ENCODE measurements around the gene SRC. TPM values are rescaled to one million over a fixed set of nuclear protein-coding genes. Genes with fewer than 3 reads are reported as not detected.
A peak's percentile ranks its signal among the peaks of the same experiment; 100 is the strongest.

SRC gene
- total RNA-seq, 1 donor from 2014 or later, result 128 TPM

- no peaks in the 10 kb centered on the region for H3K9me3 Mint-ChIP-seq (ENCODE audit: low read depth)
- H3K4me1 Mint-ChIP-seq (ENCODE audit: low read depth), result peaks cover 4% of the 10 kb centered on the region
- no peak for TF ChIP-seq CTCF (IDR thresholded peaks at IDR 0.05; ENCODE audit: unreplicated experiment)
- H3K4me3 Mint-ChIP-seq (ENCODE audit: low read depth), result no peak overlapping the region
- H3K27ac Mint-ChIP-seq, result no peak overlapping the region
- no peaks in the 10 kb centered on the region for H3K27me3 Mint-ChIP-seq
- peaks cover 14% of the 10 kb centered on the region for H3K36me3 Mint-ChIP-seq (ENCODE audit: insufficient read depth)
- no peak for DNase-seq (ENCODE audit: low spot score, unreplicated experiment)
Observed at GRCh38 chr20:37389844-37390275, 43.9 kb downstream of the SRC start.

GRCh38 chr20:37390503-37390890 is 44.6 kb downstream of the SRC start:
- Mint-ChIP-seq H3K27ac (no peak overlapping the region), H3K4me1 (ENCODE audit: low read depth) (peaks cover 4% of the 10 kb centered on the region), H3K9me3 (ENCODE audit: low read depth) (no peaks in the 10 kb centered on the region), H3K36me3 (ENCODE audit: insufficient read depth) (peaks cover 11% of the 10 kb centered on the region), H3K27me3 (no peaks in the 10 kb centered on the region), H3K4me3 (ENCODE audit: low read depth) (no peak overlapping the region)
- no peak for DNase-seq (ENCODE audit: low spot score, unreplicated experiment)
- no peak for TF ChIP-seq CTCF (IDR thresholded peaks at IDR 0.05; ENCODE audit: unreplicated experiment)

GRCh38 chr20:37390891-37391525 is 45.1 kb downstream of the SRC start:
- no peaks in the 10 kb centered on the region for H3K9me3 Mint-ChIP-seq (ENCODE audit: low read depth)
- TF ChIP-seq CTCF (IDR thresholded peaks at IDR 0.05; ENCODE audit: unreplicated experiment), result no peak
- H3K27me3 Mint-ChIP-seq, result no peaks in the 10 kb centered on the region
- peak overlapping the region; percentile 49 for H3K27ac Mint-ChIP-seq
- H3K4me3 Mint-ChIP-seq (ENCODE audit: low read depth), result no peak overlapping the region
- H3K36me3 Mint-ChIP-seq (ENCODE audit: insufficient read depth), result peaks cover 11% of the 10 kb centered on the region
- no peak for DNase-seq (ENCODE audit: low spot score, unreplicated experiment)
- H3K4me1 Mint-ChIP-seq (ENCODE audit: low read depth), result peaks cover 5% of the 10 kb centered on the region

GRCh38 chr20:37392441-37393195 is 46.7 kb downstream of the SRC start:
- Mint-ChIP-seq H3K27me3 (no peaks in the 10 kb centered on the region), H3K36me3 (ENCODE audit: insufficient read depth) (peaks cover 6% of the 10 kb centered on the region), H3K27ac (peak overlapping the region; percentile 62), H3K9me3 (ENCODE audit: low read depth) (no peaks in the 10 kb centered on the region), H3K4me3 (ENCODE audit: low read depth) (no peak overlapping the region), H3K4me1 (ENCODE audit: low read depth) (peaks cover 15% of the 10 kb centered on the region)
- TF ChIP-seq CTCF (IDR thresholded peaks at IDR 0.05; ENCODE audit: unreplicated experiment), result peak; percentile 31
- DNase-seq (ENCODE audit: low spot score, unreplicated experiment), result no peak

GRCh38 chr20:37393196-37393862 is 47.4 kb downstream of the SRC start:
- no peak for DNase-seq (ENCODE audit: low spot score, unreplicated experiment)
- TF ChIP-seq CTCF (IDR thresholded peaks at IDR 0.05; ENCODE audit: unreplicated experiment), result no peak
- no peaks in the 10 kb centered on the region for H3K27me3 Mint-ChIP-seq
- H3K4me1 Mint-ChIP-seq (ENCODE audit: low read depth), result peaks cover 15% of the 10 kb centered on the region
- H3K27ac Mint-ChIP-seq, result no peak overlapping the region
- no peak overlapping the region for H3K4me3 Mint-ChIP-seq (ENCODE audit: low read depth)
- peaks cover 6% of the 10 kb centered on the region for H3K36me3 Mint-ChIP-seq (ENCODE audit: insufficient read depth)
- H3K9me3 Mint-ChIP-seq (ENCODE audit: low read depth), result no peaks in the 10 kb centered on the region
